ENCODE data around the gene MCF2L2. TPM values are rescaled to one million over a fixed set of nuclear protein-coding genes. Genes with fewer than 3 reads are reported as not detected.

MCF2L2 gene
- polyA plus RNA-seq, 1 experiment: not detected

- no peak overlapping the region for H3K27ac ChIP-seq (ENCODE audit: low read depth, low read length)
- H3K9me3 ChIP-seq (ENCODE audit: control insufficient read depth, insufficient read depth, low read length): no peaks in the 10 kb centered on the region
- DNase-seq (ENCODE audit: low read depth, low spot score): no peak
- no peak for TF ChIP-seq CTCF (IDR thresholded peaks at IDR 0.05; ENCODE audit: low read depth, low read length)
- no peak overlapping the region for H3K4me3 ChIP-seq (ENCODE audit: low read depth, low read length)
- POLR2A ChIA-PET: no interaction called here
- CTCF ChIA-PET: no interaction called here
- H3K27me3 ChIP-seq (ENCODE audit: control insufficient read depth, insufficient read depth, low read length): peaks cover 11% of the 10 kb centered on the region
Observed at GRCh38 chr3:183329543-183329942, 98.9 kb downstream of the MCF2L2 start.

GRCh38 chr3:183328823-183329222 lies 99.6 kb downstream of the MCF2L2 start:
- TF ChIP-seq CTCF (IDR thresholded peaks at IDR 0.05; ENCODE audit: low read depth, low read length): no peak
- H3K9me3 ChIP-seq (ENCODE audit: control insufficient read depth, insufficient read depth, low read length): no peaks in the 10 kb centered on the region
- H3K27me3 ChIP-seq (ENCODE audit: control insufficient read depth, insufficient read depth, low read length): peaks cover 11% of the 10 kb centered on the region
- H3K27ac ChIP-seq (ENCODE audit: low read depth, low read length): no peak overlapping the region
- no peak overlapping the region for H3K4me3 ChIP-seq (ENCODE audit: low read depth, low read length)
- POLR2A ChIA-PET: no interaction called here
- CTCF ChIA-PET: no interaction called here
- DNase-seq (ENCODE audit: low read depth, low spot score): no peak

GRCh38 chr3:183328164-183328563 lies 100.3 kb downstream of the MCF2L2 start:
- no peaks in the 10 kb centered on the region for H3K9me3 ChIP-seq (ENCODE audit: control insufficient read depth, insufficient read depth, low read length)
- ChIA-PET POLR2A (no interaction called here), CTCF (no interaction called here)
- no peak for DNase-seq (ENCODE audit: low read depth, low spot score)
- no peak for TF ChIP-seq CTCF (IDR thresholded peaks at IDR 0.05; ENCODE audit: low read depth, low read length)
- no peak overlapping the region for H3K27ac ChIP-seq (ENCODE audit: low read depth, low read length)
- no peak overlapping the region for H3K4me3 ChIP-seq (ENCODE audit: low read depth, low read length)
- peaks cover 11% of the 10 kb centered on the region for H3K27me3 ChIP-seq (ENCODE audit: control insufficient read depth, insufficient read depth, low read length)

- no peak for DNase-seq (ENCODE audit: low read depth, low spot score)
- H3K27ac ChIP-seq (ENCODE audit: low read depth, low read length): no peak overlapping the region
- POLR2A ChIA-PET: no interaction called here
- TF ChIP-seq CTCF (IDR thresholded peaks at IDR 0.05; ENCODE audit: low read depth, low read length): no peak
- CTCF ChIA-PET: no interaction called here
- no peaks in the 10 kb centered on the region for H3K9me3 ChIP-seq (ENCODE audit: control insufficient read depth, insufficient read depth, low read length)
- peaks cover 11% of the 10 kb centered on the region for H3K27me3 ChIP-seq (ENCODE audit: control insufficient read depth, insufficient read depth, low read length)
- H3K4me3 ChIP-seq (ENCODE audit: low read depth, low read length): no peak overlapping the region
Observed at GRCh38 chr3:183327343-183327742, 101.1 kb downstream of the MCF2L2 start.

GRCh38 chr3:183324083-183324482 lies 104.3 kb downstream of the MCF2L2 start:
- Histone ChIP-seq H3K27ac (ENCODE audit: low read depth, low read length) (no peak overlapping the region), H3K4me3 (ENCODE audit: low read depth, low read length) (no peak overlapping the region), H3K27me3 (ENCODE audit: control insufficient read depth, insufficient read depth, low read length) (no peaks in the 10 kb centered on the region), H3K9me3 (ENCODE audit: control insufficient read depth, insufficient read depth, low read length) (no peaks in the 10 kb centered on the region)
- TF ChIP-seq CTCF (IDR thresholded peaks at IDR 0.05; ENCODE audit: low read depth, low read length): no peak
- no peak for DNase-seq (ENCODE audit: low read depth, low spot score)
- POLR2A ChIA-PET: no interaction called here
- CTCF ChIA-PET: no interaction called here

All from AG04450 (cell line).